ENCODE data around the gene TSEN34.
A peak's percentile ranks its signal among the peaks of the same experiment; 100 is the strongest.

TSEN34 gene

GRCh38 chr19:54154603-54155345 is 36.3 kb upstream of the TSEN34 start:
- TF ChIP-seq, protein P1, sequence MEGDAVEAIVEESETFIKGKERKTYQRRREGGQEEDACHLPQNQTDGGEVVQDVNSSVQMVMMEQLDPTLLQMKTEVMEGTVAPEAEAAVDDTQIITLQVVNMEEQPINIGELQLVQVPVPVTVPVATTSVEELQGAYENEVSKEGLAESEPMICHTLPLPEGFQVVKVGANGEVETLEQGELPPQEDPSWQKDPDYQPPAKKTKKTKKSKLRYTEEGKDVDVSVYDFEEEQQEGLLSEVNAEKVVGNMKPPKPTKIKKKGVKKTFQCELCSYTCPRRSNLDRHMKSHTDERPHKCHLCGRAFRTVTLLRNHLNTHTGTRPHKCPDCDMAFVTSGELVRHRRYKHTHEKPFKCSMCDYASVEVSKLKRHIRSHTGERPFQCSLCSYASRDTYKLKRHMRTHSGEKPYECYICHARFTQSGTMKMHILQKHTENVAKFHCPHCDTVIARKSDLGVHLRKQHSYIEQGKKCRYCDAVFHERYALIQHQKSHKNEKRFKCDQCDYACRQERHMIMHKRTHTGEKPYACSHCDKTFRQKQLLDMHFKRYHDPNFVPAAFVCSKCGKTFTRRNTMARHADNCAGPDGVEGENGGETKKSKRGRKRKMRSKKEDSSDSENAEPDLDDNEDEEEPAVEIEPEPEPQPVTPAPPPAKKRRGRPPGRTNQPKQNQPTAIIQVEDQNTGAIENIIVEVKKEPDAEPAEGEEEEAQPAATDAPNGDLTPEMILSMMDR (IDR thresholded peaks at IDR 0.05; ENCODE audit: control extremely low read depth, extremely low read depth, low read depth, missing control alignments) = no peak
- ChIA-PET CTCF (no interaction called here), POLR2A (no interaction called here)
- no peak for DNase-seq (ENCODE audit: extremely low spot score)

DNA sequence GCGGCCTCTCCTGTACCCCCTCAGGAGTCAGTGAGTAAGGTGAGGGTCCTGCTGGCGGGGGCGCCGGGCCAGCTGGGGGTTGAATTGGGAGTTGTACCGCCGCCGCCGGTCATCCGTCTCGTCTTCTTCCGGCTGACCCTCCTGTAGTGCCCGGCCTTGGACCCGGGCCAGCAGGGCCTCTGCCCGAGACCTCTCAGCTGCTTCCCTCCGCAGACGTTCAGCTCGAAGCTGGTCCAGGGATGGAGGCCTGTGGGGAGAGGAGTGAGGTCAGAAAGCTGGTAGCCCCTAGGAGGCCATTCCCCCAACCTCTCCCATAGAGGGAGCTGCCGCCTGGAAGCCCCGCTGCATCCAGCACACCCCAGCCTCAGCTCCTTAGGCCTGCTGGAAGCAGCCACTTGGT is 35.4 kb upstream of the TSEN34 start:
- ChIA-PET CTCF (interaction anchor here (0.9 kb wide), 1 partner anchor 13 kb away, joined by 3 read pairs; no protein-coding TSS in a partner anchor), POLR2A (interaction anchor here (1.3 kb wide), 1 partner anchor 19 kb away, joined by 3 read pairs; no protein-coding TSS in a partner anchor)
- DNase-seq (ENCODE audit: extremely low spot score) = no peak
- TF ChIP-seq, protein P1 (IDR thresholded peaks at IDR 0.05; ENCODE audit: control extremely low read depth, extremely low read depth, low read depth, missing control alignments) = no peak

DNA sequence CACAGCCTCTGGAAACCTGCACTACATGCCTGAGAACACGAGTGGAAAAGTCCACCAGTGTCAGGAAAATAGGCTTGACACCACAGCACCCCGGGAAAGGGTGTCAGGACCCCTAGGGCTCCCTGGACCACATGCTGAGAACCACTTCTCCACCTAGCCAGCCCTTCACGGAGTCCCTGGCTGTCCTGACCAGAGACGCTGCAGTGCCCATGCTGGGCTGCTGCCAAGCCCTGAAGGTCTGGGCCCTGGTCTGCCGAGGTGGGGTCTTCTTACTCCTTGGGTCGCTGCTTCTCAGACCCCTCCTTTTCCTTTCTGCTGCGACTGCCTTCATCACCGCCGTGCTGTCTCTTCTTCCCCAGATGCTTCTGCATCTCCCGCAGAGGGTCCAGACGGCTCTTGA is 34.6 kb upstream of the TSEN34 start:
- ChIA-PET CTCF (no interaction called here), POLR2A (interaction anchor here (1.3 to 1.4 kb wide), 2 partner anchors 20 to 33 kb away, joined by 3 to 5 read pairs; partner anchors contain the start of gene MBOAT7)
- TF ChIP-seq, protein P1 (IDR thresholded peaks at IDR 0.05; ENCODE audit: control extremely low read depth, extremely low read depth, low read depth, missing control alignments) = no peak
- no peak for DNase-seq (ENCODE audit: extremely low spot score)

DNA sequence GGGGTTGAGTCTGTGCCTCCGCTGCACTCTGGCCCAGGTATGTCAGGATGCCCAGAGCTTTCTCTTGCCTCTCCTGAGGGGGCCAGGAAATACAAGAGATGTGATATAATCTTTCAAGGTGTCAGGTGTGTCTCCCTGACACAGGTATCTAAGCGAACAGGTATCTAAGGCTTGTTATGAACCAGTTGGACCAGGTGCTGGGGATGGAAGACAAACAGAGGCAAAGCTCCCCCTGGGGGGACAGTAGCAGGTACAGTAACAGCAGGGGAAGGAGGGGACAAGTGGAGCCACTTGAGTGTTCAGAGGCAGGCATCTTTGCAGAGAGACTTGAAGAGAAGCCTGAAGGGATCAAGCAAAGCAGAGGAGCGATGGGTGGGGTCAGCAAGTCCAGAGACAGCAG is 34.2 kb upstream of the TSEN34 start:
- ChIA-PET POLR2A (interaction anchor here (1.3 to 1.4 kb wide), 2 partner anchors 20 to 32 kb away, joined by 3 to 5 read pairs; partner anchors contain the start of gene MBOAT7), CTCF (interaction anchor here (1.2 kb wide), 1 partner anchor 18 kb away, joined by 3 read pairs; no protein-coding TSS in a partner anchor)
- no peak for DNase-seq (ENCODE audit: extremely low spot score)
- TF ChIP-seq, protein P1 (IDR thresholded peaks at IDR 0.05; ENCODE audit: control extremely low read depth, extremely low read depth, low read depth, missing control alignments) = no peak

DNA sequence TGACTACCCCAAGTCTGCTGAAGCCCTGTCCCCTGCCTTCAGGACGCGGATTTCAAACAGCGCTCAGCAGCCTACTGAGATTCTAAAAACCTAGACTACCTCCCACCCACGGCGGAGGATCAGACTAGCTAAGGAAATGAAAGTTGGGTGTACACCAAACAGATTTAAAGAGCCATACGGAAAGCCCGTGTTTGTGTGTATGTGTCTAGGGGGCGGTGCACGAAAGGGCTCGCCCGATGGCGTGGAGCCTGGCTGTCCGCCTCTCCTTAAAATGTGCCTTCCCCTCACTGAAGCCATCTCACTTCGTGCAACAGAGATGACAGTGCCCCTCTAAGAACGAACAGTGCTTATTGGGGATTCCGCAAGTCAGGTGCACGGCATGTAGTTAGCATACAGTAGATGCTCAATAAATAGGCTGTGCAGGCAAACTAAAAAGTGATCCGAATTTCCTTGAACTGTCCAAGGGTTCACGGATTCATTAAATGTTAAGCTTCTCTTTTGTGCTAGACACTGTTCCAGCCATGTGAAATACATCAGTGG is 32.2 kb upstream of the TSEN34 start:
- ChIA-PET CTCF (interaction anchor here (0.9 to 3.4 kb wide), 9 partner anchors 10 to 107 kb away, joined by 3 to 12 read pairs (median 4); partner anchors contain the start of genes CNOT3 and TFPT), POLR2A (interaction anchor here (0.6 to 2.5 kb wide), 3 partner anchors 9 to 31 kb away, joined by 4 to 10 read pairs (median 6); partner anchors contain the start of genes CNOT3 and MBOAT7)
- TF ChIP-seq, protein P1 (IDR thresholded peaks at IDR 0.05; ENCODE audit: control extremely low read depth, extremely low read depth, low read depth, missing control alignments) = no peak
- no peak for DNase-seq (ENCODE audit: extremely low spot score)

DNA sequence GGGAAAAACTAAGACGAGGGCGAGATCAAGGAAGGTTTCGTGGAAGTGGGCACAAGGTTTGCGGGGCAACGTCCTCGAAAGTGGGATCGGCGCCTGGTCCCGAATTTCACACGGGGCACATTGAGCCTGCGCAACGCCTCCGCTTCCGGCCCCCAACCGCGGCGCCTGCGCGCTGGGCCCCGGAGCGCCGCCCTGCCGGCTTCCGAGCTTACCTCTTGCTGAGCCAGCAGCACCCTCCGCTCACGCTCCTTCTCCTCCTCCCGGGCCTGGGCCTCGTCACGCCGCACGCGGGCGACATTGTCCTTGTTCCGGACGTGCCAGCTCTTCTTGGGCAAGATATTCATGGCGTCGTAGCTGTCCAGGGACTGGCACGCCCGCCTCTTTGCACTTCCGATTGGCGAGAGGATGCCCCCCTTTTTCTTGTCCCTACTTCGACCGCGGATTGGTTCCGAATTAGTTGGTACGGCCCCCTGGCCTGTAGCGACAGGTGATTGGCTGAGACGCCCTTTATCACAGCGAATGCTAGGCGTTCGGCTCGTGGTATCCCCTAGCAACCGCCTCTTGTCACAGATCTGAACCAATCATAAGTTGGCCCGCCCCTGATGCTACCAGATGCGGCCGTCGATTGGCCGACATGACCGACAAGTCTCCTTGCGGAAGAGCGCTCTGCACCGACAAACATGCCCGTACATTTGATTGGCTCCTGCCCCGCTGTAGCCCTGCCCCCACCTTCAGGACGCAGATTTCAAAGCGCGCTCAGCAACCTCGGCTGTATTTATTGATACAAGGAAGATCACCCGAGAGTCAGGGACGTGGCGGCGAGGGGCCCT is 31.5 kb upstream of the TSEN34 start, which contains the start of gene LENG1:
Gene LENG1, minus strand, starts transcription at position 370 of the 830 bp plus-strand sequence. Its CDS starts 26 bp downstream, at position 344.
- DNase-seq (ENCODE audit: extremely low spot score) = peak; percentile 98
- ChIA-PET POLR2A (interaction anchor here (0.5 to 2.5 kb wide), 4 partner anchors 22 to 45 kb away, joined by 3 to 10 read pairs (median 4); partner anchors contain the start of genes CNOT3, MBOAT7 and RPS9), CTCF (interaction anchor here (0.9 to 3.4 kb wide), 10 partner anchors 9 to 107 kb away, joined by 3 to 12 read pairs (median 4); partner anchors contain the start of genes CNOT3 and TFPT)
- TF ChIP-seq, protein P1 (IDR thresholded peaks at IDR 0.05; ENCODE audit: control extremely low read depth, extremely low read depth, low read depth, missing control alignments) = peak; percentile 20
